Measurements from ENCODE around the gene RTP3.
"Not testable (repeated sequence)": the region's sequence is repeated elsewhere in the genome, so short reads cannot be mapped to it uniquely, and the experiment has no call there.

Gene RTP3

DNA sequence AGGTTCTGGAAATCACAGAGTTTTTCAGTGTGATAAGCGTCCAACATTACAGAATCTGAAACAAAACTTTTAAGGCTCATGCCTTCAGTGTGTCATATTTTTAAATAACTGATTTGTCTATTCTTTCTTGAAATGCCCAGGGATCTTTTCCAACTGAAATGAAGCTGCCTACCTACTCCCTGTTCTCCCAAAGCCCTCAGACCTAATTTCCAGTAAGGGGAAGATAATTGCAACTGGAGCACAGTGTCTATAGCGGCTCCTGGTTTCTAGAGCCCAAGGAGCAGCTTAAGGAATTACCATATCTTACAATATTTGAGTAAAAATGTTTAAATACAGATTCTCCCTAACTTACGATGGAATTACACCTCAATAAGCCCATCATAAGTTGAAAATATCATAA is 35.3 kb downstream of the RTP3 start:
- Histone ChIP-seq H3K9me3 (ENCODE audit: control insufficient read depth, low read depth, low read length) (no peaks in the 10 kb centered on the region), H3K27me3 (ENCODE audit: control insufficient read depth, insufficient read depth, low read length) (no peaks in the 10 kb centered on the region), H3K4me1 (ENCODE audit: control insufficient read depth, low read depth, low read length) (peaks cover 8% of the 10 kb centered on the region), H3K9ac (ENCODE audit: low read length) (no peak overlapping the region), H3K27ac (ENCODE audit: low read length) (no peak overlapping the region), H3K36me3 (ENCODE audit: control insufficient read depth, low read depth, low read length) (no peaks in the 10 kb centered on the region), H3K4me3 (ENCODE audit: low read length) (no peak overlapping the region)

- Histone ChIP-seq H3K9me3 (ENCODE audit: control insufficient read depth, low read depth, low read length) (no peaks in the 10 kb centered on the region), H3K27ac (ENCODE audit: low read length) (no peak overlapping the region), H3K4me3 (ENCODE audit: low read length) (no peak overlapping the region), H3K4me1 (ENCODE audit: control insufficient read depth, low read depth, low read length) (peaks cover 8% of the 10 kb centered on the region), H3K9ac (ENCODE audit: low read length) (no peak overlapping the region), H3K36me3 (ENCODE audit: control insufficient read depth, low read depth, low read length) (no peaks in the 10 kb centered on the region), H3K27me3 (ENCODE audit: control insufficient read depth, insufficient read depth, low read length) (no peaks in the 10 kb centered on the region)
Measured at GRCh38 chr3:46535746-46536145, 38.0 kb downstream of the RTP3 start.

DNA sequence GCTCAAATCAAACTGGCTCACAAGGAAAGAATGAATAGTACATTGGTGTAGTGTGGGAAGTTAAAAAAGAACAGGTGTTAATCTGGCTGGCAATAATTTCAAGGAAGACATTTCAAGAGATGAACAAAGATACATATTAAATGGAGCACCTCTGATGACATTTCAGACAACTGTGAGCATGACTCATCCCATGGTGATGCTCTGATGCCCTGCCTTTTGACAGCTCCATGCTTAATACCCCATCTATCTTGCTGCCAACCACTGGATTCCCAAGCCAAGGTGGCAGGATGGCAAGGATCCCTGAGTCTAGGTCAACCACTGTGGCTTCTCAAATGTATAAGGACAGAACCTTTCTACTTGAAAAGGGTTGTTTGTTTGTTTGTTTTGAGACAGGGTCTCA is 39.0 kb downstream of the RTP3 start:
- no peaks in the 10 kb centered on the region for H3K36me3 ChIP-seq (ENCODE audit: control insufficient read depth, low read depth, low read length)
- H3K9ac ChIP-seq (ENCODE audit: low read length) = no peak overlapping the region
- H3K27ac ChIP-seq (ENCODE audit: low read length) = no peak overlapping the region
- no peaks in the 10 kb centered on the region for H3K9me3 ChIP-seq (ENCODE audit: control insufficient read depth, low read depth, low read length)
- no peaks in the 10 kb centered on the region for H3K27me3 ChIP-seq (ENCODE audit: control insufficient read depth, insufficient read depth, low read length)
- H3K4me1 ChIP-seq (ENCODE audit: control insufficient read depth, low read depth, low read length) = peaks cover 8% of the 10 kb centered on the region
- no peak overlapping the region for H3K4me3 ChIP-seq (ENCODE audit: low read length)

DNA sequence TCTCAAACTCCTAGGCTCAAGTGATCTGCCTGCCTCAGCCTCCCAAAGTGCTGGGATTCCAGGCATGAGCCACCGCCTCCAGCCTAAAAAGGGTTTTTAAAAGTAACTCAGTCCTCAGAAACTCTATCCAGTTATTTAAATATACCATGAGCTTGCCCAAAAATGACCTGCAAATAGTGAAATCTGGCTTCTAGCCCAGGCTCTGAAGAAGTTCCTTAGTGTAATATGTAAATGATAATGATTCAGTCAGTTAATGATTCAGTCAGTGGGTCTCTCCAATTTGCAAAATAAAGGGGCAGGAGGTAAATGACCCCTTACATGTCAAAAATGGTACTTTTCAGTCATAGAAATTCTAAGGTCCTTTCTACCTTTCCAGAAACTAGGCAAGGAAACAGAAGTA is 39.5 kb downstream of the RTP3 start:
- Histone ChIP-seq H3K36me3 (ENCODE audit: control insufficient read depth, low read depth, low read length) (no peaks in the 10 kb centered on the region), H3K4me1 (ENCODE audit: control insufficient read depth, low read depth, low read length) (peaks cover 8% of the 10 kb centered on the region), H3K27me3 (ENCODE audit: control insufficient read depth, insufficient read depth, low read length) (no peaks in the 10 kb centered on the region), H3K9me3 (ENCODE audit: control insufficient read depth, low read depth, low read length) (no peaks in the 10 kb centered on the region), H3K9ac (ENCODE audit: low read length) (no peak overlapping the region), H3K4me3 (ENCODE audit: low read length) (no peak overlapping the region), H3K27ac (ENCODE audit: low read length) (no peak overlapping the region)

DNA sequence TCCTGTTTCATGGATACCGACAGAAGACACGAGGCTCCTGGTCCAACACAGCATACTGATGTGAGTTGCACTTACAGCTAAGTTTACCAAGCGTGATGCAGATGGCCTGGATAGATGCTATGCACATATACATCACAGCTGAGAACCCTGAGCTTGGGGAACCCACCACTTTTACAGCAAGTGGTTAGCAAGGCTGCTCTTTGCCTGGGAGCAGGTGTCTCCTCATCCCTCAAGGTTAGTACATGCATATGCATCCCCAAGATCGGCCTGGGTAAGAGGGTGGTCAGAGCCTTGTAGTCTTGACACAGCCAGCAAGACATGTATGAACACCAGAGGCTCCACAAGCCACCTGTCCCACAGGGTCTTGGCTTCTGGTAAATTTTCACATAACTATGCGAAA is 40.0 kb downstream of the RTP3 start:
- Histone ChIP-seq H3K4me3 (ENCODE audit: low read length) (no peak overlapping the region), H3K27ac (ENCODE audit: low read length) (no peak overlapping the region), H3K9me3 (ENCODE audit: control insufficient read depth, low read depth, low read length) (no peaks in the 10 kb centered on the region), H3K9ac (ENCODE audit: low read length) (no peak overlapping the region), H3K36me3 (ENCODE audit: control insufficient read depth, low read depth, low read length) (no peaks in the 10 kb centered on the region), H3K27me3 (ENCODE audit: control insufficient read depth, insufficient read depth, low read length) (no peaks in the 10 kb centered on the region), H3K4me1 (ENCODE audit: control insufficient read depth, low read depth, low read length) (peaks cover 8% of the 10 kb centered on the region)

DNA sequence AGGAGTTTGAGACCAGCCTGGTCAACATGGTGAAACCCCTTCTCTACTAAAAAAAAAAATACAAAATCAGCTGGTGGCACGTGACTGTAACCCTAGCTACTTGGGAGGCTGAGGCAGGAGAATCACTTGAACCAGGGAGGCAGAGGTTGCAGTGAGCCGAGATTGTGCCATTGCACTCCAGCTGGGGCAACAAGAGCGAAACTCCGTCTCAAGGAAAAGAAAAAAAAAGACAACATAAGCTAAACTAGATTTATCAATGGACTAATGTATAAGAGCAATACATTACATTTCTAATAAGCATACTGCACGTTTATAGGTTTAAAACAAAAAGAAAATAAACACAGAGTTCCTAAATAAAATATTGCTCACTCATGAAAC is 40.6 kb downstream of the RTP3 start:
- not testable (repeated sequence) for H3K9me3 ChIP-seq (ENCODE audit: control insufficient read depth, low read depth, low read length); H3K27ac ChIP-seq (ENCODE audit: low read length); H3K4me1 ChIP-seq (ENCODE audit: control insufficient read depth, low read depth, low read length); H3K27me3 ChIP-seq (ENCODE audit: control insufficient read depth, insufficient read depth, low read length); H3K4me3 ChIP-seq (ENCODE audit: low read length); H3K9ac ChIP-seq (ENCODE audit: low read length); H3K36me3 ChIP-seq (ENCODE audit: control insufficient read depth, low read depth, low read length)

DNA sequence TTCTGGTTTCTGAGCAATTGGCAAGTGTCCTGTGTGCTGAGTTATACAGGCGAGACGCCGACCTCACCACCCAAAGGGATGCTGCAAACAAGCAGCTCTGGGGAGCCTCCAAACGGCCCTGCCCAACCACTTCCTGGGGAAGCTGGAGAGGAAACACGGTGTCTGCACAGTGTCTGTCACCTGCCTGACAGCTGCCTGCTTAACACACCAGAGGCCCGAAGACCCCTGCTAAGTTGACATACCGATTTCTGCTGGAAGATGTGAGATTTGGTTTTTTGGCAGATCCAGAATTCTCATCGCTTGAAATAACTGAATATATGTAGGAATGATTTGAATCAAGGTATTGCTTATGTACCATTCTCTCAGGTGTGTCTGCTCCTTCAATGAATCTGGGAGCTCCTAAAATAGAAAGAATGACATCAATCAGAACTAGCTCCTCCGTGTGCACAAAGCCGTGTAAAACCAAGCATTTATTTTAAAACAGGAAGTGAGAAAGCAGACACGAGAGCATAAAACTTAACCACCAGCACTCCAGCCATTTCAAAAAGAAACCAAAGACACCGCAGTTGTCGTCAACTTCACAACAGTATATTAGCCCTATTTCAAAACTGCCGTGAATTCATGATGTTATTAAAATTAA is 41.1 kb downstream of the RTP3 start:
- Histone ChIP-seq H3K36me3 (ENCODE audit: control insufficient read depth, low read depth, low read length) (no peaks in the 10 kb centered on the region), H3K9me3 (ENCODE audit: control insufficient read depth, low read depth, low read length) (no peaks in the 10 kb centered on the region), H3K4me3 (ENCODE audit: low read length) (no peak overlapping the region), H3K27ac (ENCODE audit: low read length) (no peak overlapping the region), H3K4me1 (ENCODE audit: control insufficient read depth, low read depth, low read length) (peaks cover 8% of the 10 kb centered on the region), H3K9ac (ENCODE audit: low read length) (no peak overlapping the region), H3K27me3 (ENCODE audit: control insufficient read depth, insufficient read depth, low read length) (no peaks in the 10 kb centered on the region)

GRCh38 chr3:46539443-46540005 is 41.7 kb downstream of the RTP3 start:
- H3K36me3 ChIP-seq (ENCODE audit: control insufficient read depth, low read depth, low read length) = no peaks in the 10 kb centered on the region
- no peak overlapping the region for H3K27ac ChIP-seq (ENCODE audit: low read length)
- no peaks in the 10 kb centered on the region for H3K9me3 ChIP-seq (ENCODE audit: control insufficient read depth, low read depth, low read length)
- H3K27me3 ChIP-seq (ENCODE audit: control insufficient read depth, insufficient read depth, low read length) = no peaks in the 10 kb centered on the region
- no peak overlapping the region for H3K4me3 ChIP-seq (ENCODE audit: low read length)
- H3K9ac ChIP-seq (ENCODE audit: low read length) = no peak overlapping the region
- H3K4me1 ChIP-seq (ENCODE audit: control insufficient read depth, low read depth, low read length) = peaks cover 8% of the 10 kb centered on the region

DNA sequence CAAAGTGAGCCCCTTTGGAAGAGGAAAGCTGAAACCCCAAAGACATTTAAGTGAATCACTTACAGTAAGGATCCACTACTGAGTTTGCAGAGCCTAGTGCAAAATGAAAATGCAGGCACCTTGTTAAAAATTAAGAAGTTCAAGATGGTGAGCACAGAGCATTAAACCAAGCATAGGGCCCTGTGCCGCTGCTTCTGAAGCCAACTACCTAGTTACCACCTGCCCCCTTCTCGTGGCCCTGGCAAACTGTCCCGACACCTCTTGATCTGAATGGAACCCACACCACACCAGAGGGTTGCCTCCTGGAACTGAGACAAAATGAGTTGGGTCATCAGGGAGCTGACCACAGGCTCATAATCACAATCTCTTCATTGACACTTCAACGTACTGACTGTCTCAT is 42.8 kb downstream of the RTP3 start:
- Histone ChIP-seq H3K9ac (ENCODE audit: low read length) (no peak overlapping the region), H3K27ac (ENCODE audit: low read length) (no peak overlapping the region), H3K36me3 (ENCODE audit: control insufficient read depth, low read depth, low read length) (no peaks in the 10 kb centered on the region), H3K27me3 (ENCODE audit: control insufficient read depth, insufficient read depth, low read length) (no peaks in the 10 kb centered on the region), H3K9me3 (ENCODE audit: control insufficient read depth, low read depth, low read length) (no peaks in the 10 kb centered on the region), H3K4me1 (ENCODE audit: control insufficient read depth, low read depth, low read length) (peaks cover 18% of the 10 kb centered on the region), H3K4me3 (ENCODE audit: low read length) (no peak overlapping the region)

- peaks cover 30% of the 10 kb centered on the region for H3K4me1 ChIP-seq (ENCODE audit: control insufficient read depth, low read depth, low read length)
- H3K36me3 ChIP-seq (ENCODE audit: control insufficient read depth, low read depth, low read length) = no peaks in the 10 kb centered on the region
- H3K27me3 ChIP-seq (ENCODE audit: control insufficient read depth, insufficient read depth, low read length) = no peaks in the 10 kb centered on the region
- no peak overlapping the region for H3K4me3 ChIP-seq (ENCODE audit: low read length)
- H3K27ac ChIP-seq (ENCODE audit: low read length) = no peak overlapping the region
- H3K9me3 ChIP-seq (ENCODE audit: control insufficient read depth, low read depth, low read length) = no peaks in the 10 kb centered on the region
- H3K9ac ChIP-seq (ENCODE audit: low read length) = no peak overlapping the region
Measured at GRCh38 chr3:46541835-46542234, 44.1 kb downstream of the RTP3 start.

DNA sequence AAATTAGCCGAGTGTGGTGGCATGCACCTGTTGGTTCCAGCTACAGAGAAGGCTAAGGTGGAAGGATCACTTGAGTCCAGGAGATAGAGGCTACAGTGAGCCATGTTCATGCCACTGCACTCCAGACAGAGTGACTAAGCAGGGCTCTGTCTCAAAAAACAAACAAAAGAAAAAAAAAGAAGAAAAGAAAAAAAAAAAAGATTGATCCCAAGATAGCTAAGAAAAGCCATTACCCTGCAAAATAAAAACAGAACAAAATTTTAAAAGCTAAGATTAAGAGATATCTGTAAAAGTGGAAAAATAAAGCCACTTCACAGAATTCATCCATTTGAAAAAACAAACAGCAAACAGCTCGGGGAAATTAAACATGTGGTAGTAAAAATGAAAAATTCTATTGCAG is 44.6 kb downstream of the RTP3 start:
- Histone ChIP-seq H3K4me3 (ENCODE audit: low read length) (no peak overlapping the region), H3K36me3 (ENCODE audit: control insufficient read depth, low read depth, low read length) (no peaks in the 10 kb centered on the region), H3K27ac (ENCODE audit: low read length) (no peak overlapping the region), H3K4me1 (ENCODE audit: control insufficient read depth, low read depth, low read length) (peaks cover 34% of the 10 kb centered on the region), H3K27me3 (ENCODE audit: control insufficient read depth, insufficient read depth, low read length) (no peaks in the 10 kb centered on the region), H3K9me3 (ENCODE audit: control insufficient read depth, low read depth, low read length) (no peaks in the 10 kb centered on the region), H3K9ac (ENCODE audit: low read length) (no peak overlapping the region)

GRCh38 chr3:46542801-46543201 is 45.0 kb downstream of the RTP3 start:
- no peaks in the 10 kb centered on the region for H3K27me3 ChIP-seq (ENCODE audit: control insufficient read depth, insufficient read depth, low read length)
- H3K4me3 ChIP-seq (ENCODE audit: low read length) = no peak overlapping the region
- no peak overlapping the region for H3K9ac ChIP-seq (ENCODE audit: low read length)
- H3K36me3 ChIP-seq (ENCODE audit: control insufficient read depth, low read depth, low read length) = no peaks in the 10 kb centered on the region
- no peaks in the 10 kb centered on the region for H3K9me3 ChIP-seq (ENCODE audit: control insufficient read depth, low read depth, low read length)
- H3K4me1 ChIP-seq (ENCODE audit: control insufficient read depth, low read depth, low read length) = peaks cover 29% of the 10 kb centered on the region
- no peak overlapping the region for H3K27ac ChIP-seq (ENCODE audit: low read length)
